Measurements from ENCODE around the gene FHL2.

FHL2 gene

DNA sequence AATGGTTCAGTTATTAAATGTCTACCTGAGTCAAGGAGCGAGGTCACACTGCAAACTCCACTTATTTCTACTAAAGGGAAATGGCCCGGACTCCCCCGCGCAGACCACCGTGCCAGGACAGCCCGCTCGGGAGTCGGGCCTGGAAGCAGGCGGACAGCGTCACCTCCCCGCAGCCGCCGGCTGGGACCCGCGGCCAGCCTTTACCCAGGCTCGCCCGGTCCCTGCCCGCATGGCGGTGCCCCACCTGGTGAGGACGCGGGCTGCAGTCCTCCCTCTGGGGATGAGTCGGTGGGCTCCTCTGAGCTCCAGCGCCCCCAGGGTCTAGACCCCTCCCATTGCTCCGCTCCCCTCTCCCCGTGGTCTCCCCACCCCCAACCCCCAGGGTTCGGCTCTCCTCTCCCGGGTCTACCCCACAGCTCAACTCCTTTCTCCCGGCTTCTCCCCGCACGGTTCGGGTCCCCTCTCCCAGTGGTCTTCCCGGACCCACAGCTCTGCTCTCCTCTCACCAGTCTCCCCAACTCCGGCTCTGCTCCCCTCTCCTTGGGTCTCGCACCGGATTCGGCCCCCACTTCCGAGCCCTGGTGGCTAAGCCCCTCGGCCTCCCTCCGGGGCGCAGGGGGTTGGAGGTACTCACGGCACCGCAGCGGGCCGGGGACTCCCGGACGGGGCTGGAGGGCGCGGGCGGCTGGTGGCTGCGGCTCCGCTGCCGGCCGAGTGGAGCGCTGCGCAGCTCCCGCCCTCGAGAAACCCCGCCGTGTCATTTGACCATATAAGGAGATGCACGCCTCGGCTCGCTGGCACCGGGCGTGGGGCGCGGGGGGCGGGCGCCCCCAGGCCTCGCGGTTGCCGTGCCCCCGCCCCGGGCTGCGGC is at the start of gene FHL2:
Gene FHL2 (minus strand): TSS at position 716 of the 871 bp plus-strand sequence. CDS start 12,535 bp downstream, outside the sequence.
- TF ChIP-seq GATA3 (IDR thresholded peaks at IDR 0.05; ENCODE audit: low read depth, low read length) (no peak), GATA2 (IDR thresholded peaks at IDR 0.05; ENCODE audit: low read depth, low read length) (no peak)

- no peak for TF ChIP-seq GATA2 (IDR thresholded peaks at IDR 0.05; ENCODE audit: low read depth, low read length)
- TF ChIP-seq GATA3 (IDR thresholded peaks at IDR 0.05; ENCODE audit: low read depth, low read length) = no peak
Observed at GRCh38 chr2:105447476-105447875, 48.6 kb upstream of the FHL2 start.

DNA sequence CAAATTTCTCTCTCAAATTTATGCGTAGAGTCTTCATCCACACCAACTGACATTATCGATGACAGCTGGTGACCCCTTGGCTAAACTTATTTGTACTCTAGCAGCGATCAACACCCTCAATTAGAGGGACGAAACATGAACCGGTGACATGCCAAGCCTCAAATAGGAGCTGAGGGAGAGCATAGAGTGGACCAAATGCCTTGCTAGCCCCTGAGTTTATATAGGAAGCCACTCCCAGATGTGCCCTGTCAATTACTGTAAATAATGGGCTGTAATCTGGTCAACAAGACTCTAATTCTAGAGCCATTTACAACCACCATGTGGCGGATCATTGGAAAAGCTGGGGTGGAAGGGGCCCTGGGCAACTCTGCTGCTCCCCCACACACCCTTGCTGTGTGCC is 47.6 kb upstream of the FHL2 start:
- no peak for TF ChIP-seq GATA3 (IDR thresholded peaks at IDR 0.05; ENCODE audit: low read depth, low read length)
- no peak for TF ChIP-seq GATA2 (IDR thresholded peaks at IDR 0.05; ENCODE audit: low read depth, low read length)

GRCh38 chr2:105445976-105446375 is 47.1 kb upstream of the FHL2 start:
- TF ChIP-seq GATA2 (IDR thresholded peaks at IDR 0.05; ENCODE audit: low read depth, low read length) = no peak
- TF ChIP-seq GATA3 (IDR thresholded peaks at IDR 0.05; ENCODE audit: low read depth, low read length) = no peak

DNA sequence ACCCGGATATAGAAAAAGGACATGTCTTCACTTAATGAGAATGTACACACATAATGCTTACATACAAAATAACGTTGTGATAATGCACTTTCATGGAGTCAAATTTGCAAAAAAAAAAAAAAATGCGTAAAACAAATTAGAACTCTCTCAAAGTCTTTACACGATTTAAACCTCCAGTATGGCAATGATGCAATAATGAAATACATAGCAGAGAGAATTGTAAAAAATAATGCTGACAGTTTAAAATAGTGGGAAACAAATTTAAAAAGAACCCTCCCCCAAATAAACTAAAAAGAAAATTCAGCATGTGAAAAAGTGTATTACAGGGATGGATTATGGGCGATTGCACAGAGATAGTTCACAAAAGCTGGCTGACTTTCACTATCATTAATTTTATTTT is 46.6 kb upstream of the FHL2 start:
- no peak for TF ChIP-seq GATA2 (IDR thresholded peaks at IDR 0.05; ENCODE audit: low read depth, low read length)
- no peak for TF ChIP-seq GATA3 (IDR thresholded peaks at IDR 0.05; ENCODE audit: low read depth, low read length)

DNA sequence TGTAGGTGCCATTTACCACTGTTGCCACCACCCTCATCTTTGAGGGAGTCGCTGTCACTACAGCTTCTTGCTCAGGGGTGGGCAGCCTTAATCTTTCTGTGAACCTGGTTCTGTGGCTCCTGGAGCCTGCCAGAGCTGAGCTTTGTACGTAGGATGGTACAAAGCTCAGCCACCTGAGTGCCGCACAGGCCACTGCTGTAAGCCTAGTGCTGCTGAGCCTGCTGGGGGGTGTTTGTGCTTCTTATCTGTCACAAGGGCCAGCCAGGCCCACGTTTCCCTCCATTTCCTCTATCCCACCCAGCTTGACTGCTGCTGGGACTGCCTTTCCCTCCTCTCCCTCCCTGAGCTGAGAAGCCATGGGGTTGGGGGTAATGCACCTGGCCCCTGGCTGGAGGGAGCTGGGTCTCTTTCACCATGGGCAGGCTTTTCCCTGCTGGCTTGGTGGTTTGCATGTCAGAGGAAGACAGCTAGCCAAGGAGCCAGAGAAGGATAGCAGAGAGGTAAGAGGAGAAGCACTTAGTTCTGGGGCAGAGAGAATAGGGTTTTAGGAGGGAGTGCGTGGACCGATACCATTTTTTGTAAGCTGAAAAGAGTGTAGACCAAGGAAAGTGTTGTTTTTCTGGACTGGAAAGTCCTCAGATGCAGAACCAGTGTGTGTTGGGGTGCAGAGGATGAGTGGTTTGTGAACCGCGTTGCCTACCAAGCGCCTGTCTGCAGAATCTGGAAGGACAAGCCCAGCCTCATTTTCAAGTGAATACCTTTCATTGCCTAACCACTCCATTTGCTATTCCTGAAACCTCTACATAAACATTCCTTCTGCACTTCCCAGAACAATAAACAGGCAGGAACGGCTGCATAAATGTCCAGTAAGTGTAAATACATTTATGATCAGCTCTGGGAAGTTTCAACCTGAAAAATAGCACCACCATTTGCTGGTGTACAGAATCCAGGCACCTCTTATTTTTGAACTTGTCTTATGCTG is 45.1 kb upstream of the FHL2 start:
- TF ChIP-seq GATA3 (IDR thresholded peaks at IDR 0.05; ENCODE audit: low read depth, low read length) (no peak), GATA2 (IDR thresholded peaks at IDR 0.05; ENCODE audit: low read depth, low read length) (no peak)

- TF ChIP-seq GATA2 (IDR thresholded peaks at IDR 0.05; ENCODE audit: low read depth, low read length) = no peak
- no peak for TF ChIP-seq GATA3 (IDR thresholded peaks at IDR 0.05; ENCODE audit: low read depth, low read length)
Observed at GRCh38 chr2:105442721-105443120, 43.9 kb upstream of the FHL2 start.

- TF ChIP-seq GATA2 (IDR thresholded peaks at IDR 0.05; ENCODE audit: low read depth, low read length) (no peak), GATA3 (IDR thresholded peaks at IDR 0.05; ENCODE audit: low read depth, low read length) (no peak)
Observed at GRCh38 chr2:105442056-105442455, 43.2 kb upstream of the FHL2 start.

DNA sequence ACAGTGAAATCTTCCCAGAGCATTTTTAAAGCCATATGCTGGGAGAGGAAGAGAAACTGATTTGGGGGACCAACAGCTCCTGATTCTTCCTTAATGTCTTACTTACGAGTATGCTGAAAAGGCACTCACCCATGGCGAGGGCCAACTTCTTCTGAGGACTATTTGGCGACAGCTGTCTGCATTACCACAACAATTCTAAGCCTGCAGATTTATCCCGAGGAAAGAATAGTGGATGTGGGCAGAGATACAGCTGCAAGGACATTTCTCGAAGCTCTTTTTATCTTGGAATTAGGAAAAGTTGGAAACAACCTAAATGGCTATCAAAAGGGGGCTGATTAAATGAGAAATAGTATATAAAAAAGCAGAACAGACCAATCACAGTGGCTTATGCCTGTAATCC is 40.3 kb upstream of the FHL2 start:
- TF ChIP-seq GATA2 (IDR thresholded peaks at IDR 0.05; ENCODE audit: low read depth, low read length) = no peak
- TF ChIP-seq GATA3 (IDR thresholded peaks at IDR 0.05; ENCODE audit: low read depth, low read length) = no peak

DNA sequence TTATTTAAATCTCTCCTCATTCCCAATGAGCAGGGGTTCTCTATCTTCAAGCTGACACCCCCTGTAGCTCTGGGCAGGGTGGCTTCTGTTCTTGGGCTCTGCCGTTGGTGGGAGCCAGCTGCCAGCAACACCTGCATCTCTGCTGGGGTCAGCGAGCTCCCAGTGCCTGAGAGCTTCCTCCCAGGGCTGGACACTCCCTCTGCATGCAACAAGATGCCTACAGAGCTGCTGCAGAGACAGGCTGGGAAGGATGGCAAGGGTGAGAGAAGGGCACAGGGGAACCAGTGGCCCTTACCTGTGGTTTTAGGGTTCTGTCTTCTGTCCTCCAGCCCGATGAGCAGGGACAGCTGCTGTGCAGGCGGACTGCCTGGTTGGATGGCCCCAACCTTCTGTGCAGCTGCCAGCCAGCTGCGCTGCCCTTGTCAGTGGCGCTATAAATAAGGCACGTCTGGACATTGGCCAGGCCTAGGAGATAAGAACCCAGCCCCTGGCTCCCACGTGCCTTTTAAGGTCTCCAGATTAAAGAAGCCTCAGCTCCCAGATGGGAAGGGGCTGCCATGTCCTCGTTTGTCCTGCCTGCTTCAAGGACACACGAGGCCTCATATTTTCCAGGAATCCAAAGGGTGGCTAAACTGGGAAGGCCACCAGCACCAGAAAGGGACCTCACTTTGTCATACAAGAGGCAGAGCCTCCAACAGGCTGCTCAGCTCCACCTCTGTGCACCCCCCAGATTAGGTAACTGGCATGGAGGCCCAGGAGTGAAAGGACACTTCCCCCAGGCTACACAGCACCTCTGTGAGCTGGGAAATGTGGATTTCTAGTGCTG is 39.5 kb upstream of the FHL2 start:
- TF ChIP-seq GATA3 (IDR thresholded peaks at IDR 0.05; ENCODE audit: low read depth, low read length) (no peak; the same call in 1 of the 2 replicates), GATA2 (IDR thresholded peaks at IDR 0.05; ENCODE audit: low read depth, low read length) (peak; percentile 97)

GRCh38 chr2:105437708-105438103 is 38.9 kb upstream of the FHL2 start:
- TF ChIP-seq GATA3 (IDR thresholded peaks at IDR 0.05; ENCODE audit: low read depth, low read length) (peak; percentile 58; the same call in 1 of the 2 replicates), GATA2 (IDR thresholded peaks at IDR 0.05; ENCODE audit: low read depth, low read length) (peak; percentile 43; the same call in 1 of the 2 replicates)

DNA sequence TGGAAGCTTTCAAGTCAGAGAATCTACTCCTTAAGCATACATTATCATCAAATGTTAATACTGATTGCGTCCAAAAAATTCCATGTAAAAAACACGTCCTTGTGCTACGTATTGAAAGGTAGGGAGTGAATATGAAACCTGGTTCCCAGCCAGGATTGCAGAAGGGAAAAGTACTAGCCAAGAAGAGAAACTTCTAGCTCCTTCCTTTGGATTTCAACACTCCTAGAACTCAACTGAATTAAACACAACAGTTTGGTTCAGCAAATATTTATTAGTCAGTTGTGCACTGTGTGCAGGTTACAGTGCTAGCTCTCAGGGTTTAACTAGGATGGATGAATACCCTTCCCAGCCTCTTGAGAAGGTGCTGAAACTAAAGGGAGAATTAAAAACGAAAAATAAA is 33.9 kb upstream of the FHL2 start:
- no peak for TF ChIP-seq GATA2 (IDR thresholded peaks at IDR 0.05; ENCODE audit: low read depth, low read length)
- no peak for TF ChIP-seq GATA3 (IDR thresholded peaks at IDR 0.05; ENCODE audit: low read depth, low read length)

- no peak for TF ChIP-seq GATA3 (IDR thresholded peaks at IDR 0.05; ENCODE audit: low read depth, low read length)
- no peak for TF ChIP-seq GATA2 (IDR thresholded peaks at IDR 0.05; ENCODE audit: low read depth, low read length)
Observed at GRCh38 chr2:105432044-105432399, 33.2 kb upstream of the FHL2 start.

All from SH-SY5Y (cell line).